ENCODE results near the gene DKK1. TPM values are rescaled to one million over a fixed set of nuclear protein-coding genes. Genes with fewer than 3 reads are reported as not detected.

Gene DKK1
- total and polyA plus RNA-seq, 2 of the 13 experiments (the other 11 are each of a cell fraction or from before 2014, with no cell fraction given): 123 to 262 TPM

DNA sequence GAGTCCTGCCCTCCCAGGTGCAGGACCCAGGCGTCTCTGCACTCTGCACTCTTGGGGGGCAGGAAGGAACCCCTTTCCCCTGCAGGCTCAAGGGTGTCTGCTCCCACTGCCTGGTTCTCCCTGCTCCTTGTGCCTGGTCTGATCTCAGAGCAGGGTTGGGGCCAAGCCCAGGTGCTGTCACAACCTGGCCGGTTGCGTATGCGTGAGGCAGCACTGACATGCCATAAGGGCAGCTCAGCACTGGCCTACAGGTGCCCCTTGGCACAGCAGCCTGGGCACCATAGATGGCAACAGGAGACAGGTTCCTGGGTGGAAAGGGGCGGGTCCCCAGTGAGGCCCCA lies 33.2 kb downstream of the DKK1 start:
- Histone ChIP-seq H2AFZ (ENCODE audit: low read length) (no peak overlapping the region), H3K9ac (ENCODE audit: insufficient read depth, low read depth, low read length) (no peak overlapping the region), H3K4me1 (ENCODE audit: insufficient read depth, low read length) (no peaks in the 10 kb centered on the region), H3K36me3 (replicated peaks in 1 of 2; ENCODE audit: control insufficient read depth in 1 of 2, insufficient read depth in 2 of 2, low read length in 2 of 2) (no peaks in the 10 kb centered on the region), H3K27me3 (ENCODE audit: control insufficient read depth in 1 of 2, insufficient read depth in 2 of 2, low read length in 2 of 2) (no peaks in the 10 kb centered on the region), H3K9me3 (ENCODE audit: low read length) (no peaks in the 10 kb centered on the region), H3K27ac (ENCODE audit: extremely low read length, insufficient read depth, low read length) (no peak overlapping the region), H4K20me1 (ENCODE audit: insufficient read depth, low read length) (no peaks in the 10 kb centered on the region), H3K4me3 (replicated peaks in 1 of 3; ENCODE audit: insufficient read depth in 1 of 3, low read depth in 2 of 3, low read length in 3 of 3) (no peak overlapping the region), H3K4me2 (ENCODE audit: low read depth, low read length) (no peak overlapping the region), H3K79me2 (ENCODE audit: insufficient read depth, low read length) (no peaks in the 10 kb centered on the region)
- in situ Hi-C loops (cut with HindIII; ENCODE audit: extremely low pct_ligation_motif_present, low pct_unique_long_range_greater_than_20kb): no loop called here
- intact Hi-C loops (cut with micrococcal nuclease; ENCODE audit: unreplicated experiment): no loop called here
- FAIRE-seq: no peak
- DNase-seq (ENCODE audit: low spot score): no peak
- WGBS (ENCODE audit: low lambda C conversion rate): 82% methylated on average over 4 of the region's 5 CpGs
- BruUV-seq (replicated peaks): no TSS peak
- peak; percentile 56 for ATAC-seq
- TF ChIP-seq TEAD2 (CRISPR knock-in tag; IDR thresholded peaks at IDR 0.05) (no peak), ZBTB40 (IDR thresholded peaks at IDR 0.05) (no peak), ZBTB40 (CRISPR knock-in tag; IDR thresholded peaks at IDR 0.05) (no peak), JUNB (CRISPR knock-in tag; IDR thresholded peaks at IDR 0.05; ENCODE audit: borderline replicate concordance) (no peak)
- ChIA-PET CTCF (ENCODE audit: low intra/inter-chr PET ratio, low total read pairs) (no interaction called here), POLR2A (no interaction called here)

Measured in HepG2 (cell line).